ENCODE data around the gene ACYP2.

- TF ChIP-seq CTCF (IDR thresholded peaks at IDR 0.05) (no peak), POLR2A (IDR thresholded peaks at IDR 0.05) (no peak)
Observed at GRCh38 chr2:54330926-54331835, 215.8 kb downstream of the ACYP2 start.

Data from Peyer's patch (tissue), 4 donors.